Iris pigment epithelial cell (primary cell): ENCODE measurements around the gene LDB2.

Source experiments
- DNase-seq: peaks from one replicate; pipeline ENCODE4 v3.0.0-alpha.2; 2011; ENCODE audit warnings: low read depth

LDB2 gene

DNA sequence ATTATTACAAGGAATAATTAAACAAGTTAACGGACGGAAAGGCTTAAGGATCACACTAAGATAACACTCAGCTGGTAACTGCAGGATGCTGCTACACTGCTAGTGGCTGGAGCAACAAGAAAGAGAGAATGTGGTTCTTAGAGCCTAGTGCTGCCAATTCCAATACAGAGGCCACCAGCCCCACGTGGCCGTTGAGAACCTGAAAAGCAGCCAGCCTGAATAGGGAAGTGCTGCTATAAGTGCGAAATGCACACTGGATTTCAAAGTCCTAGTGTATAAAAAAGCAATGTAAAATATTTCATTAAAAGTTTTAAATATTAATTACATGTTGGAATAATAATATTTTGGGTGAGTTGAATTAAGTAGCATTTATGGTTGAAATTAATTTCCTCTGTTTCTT lies 414.9 kb downstream of the LDB2 start:
- no peak for DNase-seq

DNA sequence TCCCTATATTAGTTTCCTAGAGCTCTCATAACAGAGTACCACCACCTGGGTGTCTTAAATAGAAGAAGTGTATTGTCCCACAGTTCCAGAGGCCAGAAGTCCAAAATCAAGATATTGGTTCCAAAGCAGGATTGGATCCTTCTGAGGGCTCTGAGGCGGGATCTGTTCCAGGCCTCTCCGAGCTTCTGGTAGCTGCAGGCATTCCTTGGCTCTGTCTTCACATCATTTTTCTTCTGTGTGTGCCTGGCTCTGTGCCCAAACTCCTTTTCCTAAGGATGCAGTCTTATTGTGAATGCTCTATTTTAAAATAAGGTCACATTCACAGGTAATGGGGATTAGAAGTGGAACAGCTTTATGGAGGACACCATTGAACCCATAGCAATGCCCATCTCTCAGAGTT lies 418.4 kb downstream of the LDB2 start:
- no peak for DNase-seq

DNA sequence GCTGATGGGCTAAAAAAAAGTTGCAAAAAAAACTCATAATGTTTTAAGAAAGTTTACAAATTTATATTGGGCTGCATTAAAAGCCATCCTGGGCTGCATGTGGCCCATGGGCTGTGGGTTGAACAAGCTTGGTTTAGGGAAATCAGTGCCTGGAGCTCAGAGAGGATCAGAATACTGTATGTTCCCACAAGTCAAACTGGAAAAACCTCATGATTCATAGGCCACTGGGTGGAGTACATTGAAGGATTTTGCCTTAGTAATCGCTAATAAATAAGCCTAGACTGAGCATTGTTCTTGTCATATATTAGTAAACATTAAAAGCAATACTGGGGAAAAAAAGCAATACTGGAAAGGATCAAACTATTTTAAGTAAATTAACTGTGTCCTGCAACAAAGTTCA lies 425.9 kb downstream of the LDB2 start:
- DNase-seq, result no peak

DNA sequence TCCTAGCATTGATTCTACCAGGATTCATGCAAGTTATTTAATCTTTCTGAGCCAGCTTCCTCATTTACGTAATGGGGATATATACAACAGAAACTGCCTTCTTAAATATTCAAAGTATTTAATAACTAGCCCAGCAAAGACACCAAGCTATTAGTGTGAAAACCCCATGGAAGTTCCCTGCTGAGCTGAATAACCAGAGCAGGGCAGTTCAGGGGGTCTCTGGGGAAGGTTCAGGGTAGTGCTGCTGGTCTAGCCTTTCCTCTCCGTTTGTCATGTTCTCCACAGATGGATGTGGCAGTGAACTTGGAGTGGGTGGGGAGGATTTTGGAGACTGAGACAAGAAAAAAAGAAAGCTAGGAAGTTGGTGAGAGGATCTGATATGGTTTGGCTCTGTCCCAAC lies 431.4 kb downstream of the LDB2 start:
- no peak for DNase-seq

DNA sequence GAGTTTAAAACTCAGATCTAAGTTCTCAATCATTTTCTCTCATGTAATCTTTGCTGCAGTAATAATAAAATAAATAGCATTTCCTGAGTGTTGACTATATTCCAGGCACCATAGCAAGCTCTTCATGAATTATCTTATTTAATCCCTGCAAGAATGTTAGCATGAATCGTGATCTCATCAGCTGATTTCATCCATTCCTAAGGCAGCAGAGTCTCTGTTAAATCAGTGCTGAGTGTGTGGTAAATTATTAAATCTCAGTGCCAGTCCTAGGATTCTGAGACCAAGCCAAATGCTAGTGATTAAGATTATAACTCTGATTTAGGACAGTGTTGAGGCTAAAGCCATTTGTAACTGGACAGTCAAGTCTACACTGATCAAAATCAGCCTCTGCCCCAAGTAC lies 431.9 kb downstream of the LDB2 start:
- DNase-seq, result no peak

DNA sequence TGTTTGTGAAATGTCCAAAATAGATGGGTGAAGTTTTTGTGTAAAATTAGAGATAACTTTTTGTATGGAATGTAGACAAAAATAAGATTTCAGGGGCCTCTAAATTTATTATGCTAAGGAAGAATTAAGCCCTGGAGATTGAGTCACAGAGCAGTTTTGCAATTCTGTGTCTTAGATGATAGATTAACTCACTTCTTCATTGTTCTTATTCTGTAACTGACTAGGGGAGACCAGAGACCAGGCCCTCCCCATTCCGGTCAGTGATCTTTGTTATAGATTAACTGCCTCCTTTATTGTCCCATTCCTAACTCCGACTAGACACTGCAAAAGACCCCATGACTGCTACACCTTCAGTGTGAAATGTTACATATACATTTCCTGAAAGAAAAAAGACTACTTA lies 433.8 kb downstream of the LDB2 start:
- peak; percentile 15 for DNase-seq

DNA sequence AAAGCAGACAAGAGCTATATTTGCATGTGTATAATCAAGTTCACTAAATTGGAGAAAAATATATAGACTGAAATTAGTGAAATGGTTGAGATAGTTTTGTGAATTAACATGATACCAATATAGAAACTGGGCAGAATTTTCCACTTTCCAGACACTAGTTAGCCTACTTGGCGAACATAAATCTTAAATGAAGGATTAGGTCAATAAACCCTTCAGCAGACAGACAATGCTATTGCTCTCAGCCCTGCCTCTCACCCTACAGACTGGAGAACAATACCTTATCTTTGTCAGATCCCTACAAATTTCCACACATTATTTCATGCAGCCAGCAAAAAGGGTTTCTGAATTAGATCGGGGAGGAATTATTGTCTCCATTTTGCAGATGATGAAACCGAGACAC lies 435.8 kb downstream of the LDB2 start:
- no peak for DNase-seq

DNA sequence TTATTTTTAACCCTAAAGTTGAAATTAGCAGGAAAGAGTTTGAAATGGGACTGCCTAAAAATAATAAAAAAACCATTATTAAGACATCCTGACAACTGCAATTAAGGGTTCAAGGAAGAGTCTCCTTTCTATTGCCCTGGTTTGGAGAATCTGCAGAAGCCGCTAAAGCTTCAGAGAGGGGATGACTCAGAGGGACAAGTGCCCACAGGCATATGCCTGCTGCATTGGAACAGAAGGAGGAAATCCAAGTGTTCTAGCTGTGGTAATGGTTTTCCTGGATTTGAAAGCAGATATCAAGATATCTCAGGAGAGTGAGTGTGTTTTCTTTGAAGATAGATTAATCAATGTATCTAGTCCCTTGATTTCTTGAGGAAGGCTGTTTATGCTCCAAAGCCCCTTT lies 437.1 kb downstream of the LDB2 start:
- DNase-seq, result no peak

DNA sequence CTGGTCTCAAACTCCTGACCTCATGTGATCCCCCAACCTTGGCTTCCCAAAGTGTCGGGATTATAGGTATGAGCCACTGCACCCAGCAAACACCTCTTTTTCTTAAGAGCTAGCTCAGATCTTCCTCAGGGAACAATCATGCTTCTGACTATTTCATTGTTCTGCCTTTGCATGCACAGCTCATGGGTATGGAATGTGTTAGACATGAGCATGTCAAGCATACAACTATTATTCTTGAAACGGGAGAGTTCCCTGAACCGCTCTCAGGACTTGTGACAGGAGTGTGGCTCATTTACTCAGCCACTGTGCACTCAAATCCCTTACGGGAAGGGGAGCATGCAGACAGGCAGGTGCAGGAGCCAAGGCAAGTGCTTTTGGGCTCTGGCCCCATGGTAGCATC lies 440.5 kb downstream of the LDB2 start:
- peak; percentile 13 for DNase-seq
